GM23338 (cell line): ENCODE measurements around the gene CCDC61.

Source experiments
- CREB1 ChIP-seq: fragments of 250-450 bp; sonication (Bioruptor Pico); IDR thresholded peaks from 2 replicates; pipeline ENCODE4 v1.5.0; 2020; ENCODE audit warnings: low read depth, mild to moderate bottlenecking, moderate library complexity
- EZH2 ChIP-seq: fragments of 200-600 bp; sonication (generic); IDR thresholded peaks from one replicate; pipeline ENCODE4 v1.8.0; 2017; ENCODE audit warnings: antibody characterized with exemption, mild to moderate bottlenecking, low read depth; ENCODE audit not compliant: unreplicated experiment
- EZH2phosphoT487 ChIP-seq: fragments of 200-600 bp; sonication (generic); IDR thresholded peaks from one replicate; pipeline ENCODE4 v1.8.1; 2018; ENCODE audit warnings: antibody characterized with exemption; ENCODE audit not compliant: unreplicated experiment
- JUNB ChIP-seq: IDR thresholded peaks from one replicate; pipeline ENCODE4 v1.6.1; 2016; ENCODE audit warnings: antibody characterized with exemption; ENCODE audit not compliant: unreplicated experiment
- NANOG ChIP-seq: IDR thresholded peaks from 2 replicates; pipeline ENCODE4 v1.6.1; 2016; ENCODE audit warnings: antibody characterized with exemption, borderline replicate concordance
- POLR2AphosphoS5 ChIP-seq: IDR thresholded peaks from 2 replicates; pipeline ENCODE4 v1.6.1; 2016; ENCODE audit warnings: antibody characterized with exemption, low read depth
- STAT1 ChIP-seq: IDR thresholded peaks from one replicate; pipeline ENCODE4 v1.6.1; 2016; ENCODE audit warnings: antibody characterized with exemption; ENCODE audit not compliant: unreplicated experiment
- ZNF331 ChIP-seq: fragments of 250-450 bp; sonication (Bioruptor Pico); IDR thresholded peaks from 2 replicates; pipeline ENCODE4 v1.5.0; 2020; ENCODE audit warnings: low read depth, mild to moderate bottlenecking, moderate library complexity
- TF ChIP-seq, protein P1 (sequence below): IDR thresholded peaks from one replicate; pipeline ENCODE4 v1.6.1; 2018; ENCODE audit warnings: antibody characterized with exemption; ENCODE audit not compliant: unreplicated experiment
- TF ChIP-seq, protein P2 (sequence below), 2 experiments: fragments of 200-600 bp in 1 of 2; sonication (generic) in 1 of 2; conservative IDR thresholded peaks; 2 replicates each; pipeline versions ENCODE4 v1.5.1 to v1.6.1; 2016 to 2017; ENCODE audit warnings: antibody characterized with exemption in 2 of 2, low read depth in 2 of 2, mild to moderate bottlenecking in 2 of 2, moderate library complexity in 1 of 2
- TF ChIP-seq, protein P3 (sequence below): IDR thresholded peaks from 2 replicates; pipeline ENCODE4 v1.6.1; 2016; ENCODE audit warnings: antibody characterized with exemption
- TF ChIP-seq, protein P4 (sequence below): fragments of 250-450 bp; sonication (Bioruptor Pico); IDR thresholded peaks from 2 replicates; pipeline ENCODE4 v1.5.0; 2020; ENCODE audit warnings: mild to moderate bottlenecking, moderate library complexity

DNA sequence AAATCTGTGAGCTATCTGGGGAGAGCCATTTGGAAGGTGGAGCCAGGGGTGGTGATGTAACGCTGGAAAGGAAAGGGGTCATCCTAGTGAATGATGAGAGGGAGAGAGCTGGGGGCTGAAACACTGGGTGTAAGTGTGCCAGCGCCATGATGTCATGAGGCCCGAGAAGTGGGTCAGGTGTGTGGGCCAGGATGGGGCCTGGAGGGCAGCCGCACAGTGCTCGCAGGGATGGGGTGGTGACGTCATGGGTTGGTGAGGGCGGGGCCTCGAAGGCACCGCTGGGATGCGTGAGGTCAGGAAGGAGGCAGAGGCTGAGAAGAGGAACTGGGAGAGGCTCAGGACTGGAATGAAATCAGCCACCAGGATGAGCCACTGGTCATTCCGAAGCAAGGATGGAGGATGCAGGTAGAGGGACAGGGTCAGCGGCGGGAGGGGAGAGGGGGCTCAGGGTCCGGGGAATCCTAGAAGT, 4.4 kb downstream of the CCDC61 start:
- TF ChIP-seq EZH2phosphoT487 (no peak), EZH2 (no peak), JUNB (no peak), POLR2AphosphoS5 (peak; percentile 39; the same call in 1 of the 2 replicates), ZNF331 (CRISPR knock-in tag) (no peak), CREB1 (CRISPR knock-in tag) (peak; percentile 96), NANOG (no peak), STAT1 (no peak)
- TF ChIP-seq, protein P1, sequence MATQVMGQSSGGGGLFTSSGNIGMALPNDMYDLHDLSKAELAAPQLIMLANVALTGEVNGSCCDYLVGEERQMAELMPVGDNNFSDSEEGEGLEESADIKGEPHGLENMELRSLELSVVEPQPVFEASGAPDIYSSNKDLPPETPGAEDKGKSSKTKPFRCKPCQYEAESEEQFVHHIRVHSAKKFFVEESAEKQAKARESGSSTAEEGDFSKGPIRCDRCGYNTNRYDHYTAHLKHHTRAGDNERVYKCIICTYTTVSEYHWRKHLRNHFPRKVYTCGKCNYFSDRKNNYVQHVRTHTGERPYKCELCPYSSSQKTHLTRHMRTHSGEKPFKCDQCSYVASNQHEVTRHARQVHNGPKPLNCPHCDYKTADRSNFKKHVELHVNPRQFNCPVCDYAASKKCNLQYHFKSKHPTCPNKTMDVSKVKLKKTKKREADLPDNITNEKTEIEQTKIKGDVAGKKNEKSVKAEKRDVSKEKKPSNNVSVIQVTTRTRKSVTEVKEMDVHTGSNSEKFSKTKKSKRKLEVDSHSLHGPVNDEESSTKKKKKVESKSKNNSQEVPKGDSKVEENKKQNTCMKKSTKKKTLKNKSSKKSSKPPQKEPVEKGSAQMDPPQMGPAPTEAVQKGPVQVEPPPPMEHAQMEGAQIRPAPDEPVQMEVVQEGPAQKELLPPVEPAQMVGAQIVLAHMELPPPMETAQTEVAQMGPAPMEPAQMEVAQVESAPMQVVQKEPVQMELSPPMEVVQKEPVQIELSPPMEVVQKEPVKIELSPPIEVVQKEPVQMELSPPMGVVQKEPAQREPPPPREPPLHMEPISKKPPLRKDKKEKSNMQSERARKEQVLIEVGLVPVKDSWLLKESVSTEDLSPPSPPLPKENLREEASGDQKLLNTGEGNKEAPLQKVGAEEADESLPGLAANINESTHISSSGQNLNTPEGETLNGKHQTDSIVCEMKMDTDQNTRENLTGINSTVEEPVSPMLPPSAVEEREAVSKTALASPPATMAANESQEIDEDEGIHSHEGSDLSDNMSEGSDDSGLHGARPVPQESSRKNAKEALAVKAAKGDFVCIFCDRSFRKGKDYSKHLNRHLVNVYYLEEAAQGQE, result no peak
- TF ChIP-seq, protein P2, sequence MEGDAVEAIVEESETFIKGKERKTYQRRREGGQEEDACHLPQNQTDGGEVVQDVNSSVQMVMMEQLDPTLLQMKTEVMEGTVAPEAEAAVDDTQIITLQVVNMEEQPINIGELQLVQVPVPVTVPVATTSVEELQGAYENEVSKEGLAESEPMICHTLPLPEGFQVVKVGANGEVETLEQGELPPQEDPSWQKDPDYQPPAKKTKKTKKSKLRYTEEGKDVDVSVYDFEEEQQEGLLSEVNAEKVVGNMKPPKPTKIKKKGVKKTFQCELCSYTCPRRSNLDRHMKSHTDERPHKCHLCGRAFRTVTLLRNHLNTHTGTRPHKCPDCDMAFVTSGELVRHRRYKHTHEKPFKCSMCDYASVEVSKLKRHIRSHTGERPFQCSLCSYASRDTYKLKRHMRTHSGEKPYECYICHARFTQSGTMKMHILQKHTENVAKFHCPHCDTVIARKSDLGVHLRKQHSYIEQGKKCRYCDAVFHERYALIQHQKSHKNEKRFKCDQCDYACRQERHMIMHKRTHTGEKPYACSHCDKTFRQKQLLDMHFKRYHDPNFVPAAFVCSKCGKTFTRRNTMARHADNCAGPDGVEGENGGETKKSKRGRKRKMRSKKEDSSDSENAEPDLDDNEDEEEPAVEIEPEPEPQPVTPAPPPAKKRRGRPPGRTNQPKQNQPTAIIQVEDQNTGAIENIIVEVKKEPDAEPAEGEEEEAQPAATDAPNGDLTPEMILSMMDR (conservative IDR thresholded peaks at IDR 0.05; ENCODE audit: low read depth in 2 of 2), result no peak
- TF ChIP-seq, protein P3, sequence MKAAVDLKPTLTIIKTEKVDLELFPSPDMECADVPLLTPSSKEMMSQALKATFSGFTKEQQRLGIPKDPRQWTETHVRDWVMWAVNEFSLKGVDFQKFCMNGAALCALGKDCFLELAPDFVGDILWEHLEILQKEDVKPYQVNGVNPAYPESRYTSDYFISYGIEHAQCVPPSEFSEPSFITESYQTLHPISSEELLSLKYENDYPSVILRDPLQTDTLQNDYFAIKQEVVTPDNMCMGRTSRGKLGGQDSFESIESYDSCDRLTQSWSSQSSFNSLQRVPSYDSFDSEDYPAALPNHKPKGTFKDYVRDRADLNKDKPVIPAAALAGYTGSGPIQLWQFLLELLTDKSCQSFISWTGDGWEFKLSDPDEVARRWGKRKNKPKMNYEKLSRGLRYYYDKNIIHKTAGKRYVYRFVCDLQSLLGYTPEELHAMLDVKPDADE, result no peak
- TF ChIP-seq, protein P4, sequence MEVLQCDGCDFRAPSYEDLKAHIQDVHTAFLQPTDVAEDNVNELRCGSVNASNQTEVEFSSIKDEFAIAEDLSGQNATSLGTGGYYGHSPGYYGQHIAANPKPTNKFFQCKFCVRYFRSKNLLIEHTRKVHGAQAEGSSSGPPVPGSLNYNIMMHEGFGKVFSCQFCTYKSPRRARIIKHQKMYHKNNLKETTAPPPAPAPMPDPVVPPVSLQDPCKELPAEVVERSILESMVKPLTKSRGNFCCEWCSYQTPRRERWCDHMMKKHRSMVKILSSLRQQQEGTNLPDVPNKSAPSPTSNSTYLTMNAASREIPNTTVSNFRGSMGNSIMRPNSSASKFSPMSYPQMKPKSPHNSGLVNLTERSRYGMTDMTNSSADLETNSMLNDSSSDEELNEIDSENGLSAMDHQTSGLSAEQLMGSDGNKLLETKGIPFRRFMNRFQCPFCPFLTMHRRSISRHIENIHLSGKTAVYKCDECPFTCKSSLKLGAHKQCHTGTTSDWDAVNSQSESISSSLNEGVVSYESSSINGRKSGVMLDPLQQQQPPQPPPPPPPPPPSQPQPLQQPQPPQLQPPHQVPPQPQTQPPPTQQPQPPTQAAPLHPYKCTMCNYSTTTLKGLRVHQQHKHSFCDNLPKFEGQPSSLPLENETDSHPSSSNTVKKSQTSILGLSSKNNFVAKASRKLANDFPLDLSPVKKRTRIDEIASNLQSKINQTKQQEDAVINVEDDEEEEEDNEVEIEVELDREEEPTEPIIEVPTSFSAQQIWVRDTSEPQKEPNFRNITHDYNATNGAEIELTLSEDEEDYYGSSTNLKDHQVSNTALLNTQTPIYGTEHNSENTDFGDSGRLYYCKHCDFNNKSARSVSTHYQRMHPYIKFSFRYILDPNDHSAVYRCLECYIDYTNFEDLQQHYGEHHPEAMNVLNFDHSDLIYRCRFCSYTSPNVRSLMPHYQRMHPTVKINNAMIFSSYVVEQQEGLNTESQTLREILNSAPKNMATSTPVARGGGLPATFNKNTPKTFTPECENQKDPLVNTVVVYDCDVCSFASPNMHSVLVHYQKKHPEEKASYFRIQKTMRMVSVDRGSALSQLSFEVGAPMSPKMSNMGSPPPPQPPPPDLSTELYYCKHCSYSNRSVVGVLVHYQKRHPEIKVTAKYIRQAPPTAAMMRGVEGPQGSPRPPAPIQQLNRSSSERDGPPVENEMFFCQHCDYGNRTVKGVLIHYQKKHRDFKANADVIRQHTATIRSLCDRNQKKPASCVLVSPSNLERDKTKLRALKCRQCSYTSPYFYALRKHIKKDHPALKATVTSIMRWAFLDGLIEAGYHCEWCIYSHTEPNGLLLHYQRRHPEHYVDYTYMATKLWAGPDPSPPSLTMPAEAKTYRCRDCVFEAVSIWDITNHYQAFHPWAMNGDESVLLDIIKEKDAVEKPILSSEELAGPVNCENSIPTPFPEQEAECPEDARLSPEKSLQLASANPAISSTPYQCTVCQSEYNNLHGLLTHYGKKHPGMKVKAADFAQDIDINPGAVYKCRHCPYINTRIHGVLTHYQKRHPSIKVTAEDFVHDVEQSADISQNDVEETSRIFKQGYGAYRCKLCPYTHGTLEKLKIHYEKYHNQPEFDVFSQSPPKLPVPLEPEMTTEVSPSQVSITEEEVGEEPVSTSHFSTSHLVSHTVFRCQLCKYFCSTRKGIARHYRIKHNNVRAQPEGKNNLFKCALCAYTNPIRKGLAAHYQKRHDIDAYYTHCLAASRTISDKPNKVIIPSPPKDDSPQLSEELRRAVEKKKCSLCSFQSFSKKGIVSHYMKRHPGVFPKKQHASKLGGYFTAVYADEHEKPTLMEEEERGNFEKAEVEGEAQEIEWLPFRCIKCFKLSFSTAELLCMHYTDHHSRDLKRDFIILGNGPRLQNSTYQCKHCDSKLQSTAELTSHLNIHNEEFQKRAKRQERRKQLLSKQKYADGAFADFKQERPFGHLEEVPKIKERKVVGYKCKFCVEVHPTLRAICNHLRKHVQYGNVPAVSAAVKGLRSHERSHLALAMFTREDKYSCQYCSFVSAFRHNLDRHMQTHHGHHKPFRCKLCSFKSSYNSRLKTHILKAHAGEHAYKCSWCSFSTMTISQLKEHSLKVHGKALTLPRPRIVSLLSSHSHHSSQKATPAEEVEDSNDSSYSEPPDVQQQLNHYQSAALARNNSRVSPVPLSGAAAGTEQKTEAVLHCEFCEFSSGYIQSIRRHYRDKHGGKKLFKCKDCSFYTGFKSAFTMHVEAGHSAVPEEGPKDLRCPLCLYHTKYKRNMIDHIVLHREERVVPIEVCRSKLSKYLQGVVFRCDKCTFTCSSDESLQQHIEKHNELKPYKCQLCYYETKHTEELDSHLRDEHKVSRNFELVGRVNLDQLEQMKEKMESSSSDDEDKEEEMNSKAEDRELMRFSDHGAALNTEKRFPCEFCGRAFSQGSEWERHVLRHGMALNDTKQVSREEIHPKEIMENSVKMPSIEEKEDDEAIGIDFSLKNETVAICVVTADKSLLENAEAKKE, result no peak
